DND-41 (cell line): ENCODE results near the gene TMEM175.

Experiments used
- ATAC-seq: fragments of 200-7000 bp; cut with Tn5 transposase; 3 replicates; pipeline ENCODE4 v1.9.1; 2021; ENCODE audit warnings: low read depth; ENCODE audit not compliant: insufficient read depth
- DNase-seq: peaks from one replicate; pipeline ENCODE4 v3.0.0-alpha.2; 2020
- H2AFZ ChIP-seq: 2 replicates; pipeline ENCODE4 v1.6.0; 2012; ENCODE audit warnings: low read depth, low read length
- H3K27ac ChIP-seq: 2 replicates; pipeline ENCODE4 v1.5.1; 2012; ENCODE audit warnings: low read length, inconsistent platforms
- H3K27me3 ChIP-seq: fragments of 200-600 bp; sonication (generic); 2 replicates; pipeline ENCODE4 v1.6.0; 2012; ENCODE audit warnings: low read length, mild to moderate bottlenecking, inconsistent platforms; ENCODE audit not compliant: insufficient read depth, poor library complexity
- H3K36me3 ChIP-seq: 2 replicates; pipeline ENCODE4 v1.5.1; 2012; ENCODE audit warnings: low read length, inconsistent platforms; ENCODE audit not compliant: insufficient read depth
- H3K4me1 ChIP-seq: 2 replicates; pipeline ENCODE4 v1.5.1; 2012; ENCODE audit warnings: mild to moderate bottlenecking, low read length; ENCODE audit not compliant: insufficient read depth
- H3K4me2 ChIP-seq: 2 replicates; pipeline ENCODE4 v1.6.0; 2012; ENCODE audit warnings: mild to moderate bottlenecking, moderate library complexity, low read length, inconsistent platforms; ENCODE audit not compliant: insufficient read depth
- H3K4me3 ChIP-seq, 2 experiments: fragments of 200-600 bp in 1 of 2; shearing (Covaris generic) in 1 of 2; 2 replicates each; pipeline ENCODE4 v1.5.1; 2012 to 2016; ENCODE audit warnings: inconsistent platforms in 2 of 2, low read length in 2 of 2, mild to moderate bottlenecking in 2 of 2, low read depth in 1 of 2, moderate library complexity in 1 of 2
- H3K79me2 ChIP-seq: 2 replicates; pipeline ENCODE4 v1.6.0; 2012; ENCODE audit warnings: low read length, inconsistent platforms; ENCODE audit not compliant: insufficient read depth
- H3K9ac ChIP-seq: 2 replicates; pipeline ENCODE4 v1.6.0; 2012; ENCODE audit warnings: low read depth, mild to moderate bottlenecking, inconsistent platforms, low read length, moderate library complexity
- H3K9me3 ChIP-seq: 2 replicates; pipeline ENCODE4 v1.5.1; 2012; ENCODE audit warnings: low read length, moderate library complexity, mild to moderate bottlenecking, inconsistent platforms; ENCODE audit not compliant: insufficient read depth, severe bottlenecking
- H4K20me1 ChIP-seq: 2 replicates; pipeline ENCODE4 v1.6.0; 2012; ENCODE audit warnings: low read length; ENCODE audit not compliant: insufficient read depth
- EZH2 ChIP-seq: IDR thresholded peaks from 3 replicates; pipeline ENCODE4 v1.6.1; 2012; ENCODE audit warnings: borderline replicate concordance, low read depth, mild to moderate bottlenecking, moderate library complexity, low read length, inconsistent platforms; ENCODE audit not compliant: severe bottlenecking
- TF ChIP-seq, protein P1 (sequence below): IDR thresholded peaks from 2 replicates; pipeline ENCODE4 v1.5.1; 2012; ENCODE audit warnings: borderline replicate concordance, low read length, moderate library complexity, mild to moderate bottlenecking; ENCODE audit not compliant: poor library complexity, severe bottlenecking; ENCODE audit errors: extremely low read depth

TMEM175 gene

DNA sequence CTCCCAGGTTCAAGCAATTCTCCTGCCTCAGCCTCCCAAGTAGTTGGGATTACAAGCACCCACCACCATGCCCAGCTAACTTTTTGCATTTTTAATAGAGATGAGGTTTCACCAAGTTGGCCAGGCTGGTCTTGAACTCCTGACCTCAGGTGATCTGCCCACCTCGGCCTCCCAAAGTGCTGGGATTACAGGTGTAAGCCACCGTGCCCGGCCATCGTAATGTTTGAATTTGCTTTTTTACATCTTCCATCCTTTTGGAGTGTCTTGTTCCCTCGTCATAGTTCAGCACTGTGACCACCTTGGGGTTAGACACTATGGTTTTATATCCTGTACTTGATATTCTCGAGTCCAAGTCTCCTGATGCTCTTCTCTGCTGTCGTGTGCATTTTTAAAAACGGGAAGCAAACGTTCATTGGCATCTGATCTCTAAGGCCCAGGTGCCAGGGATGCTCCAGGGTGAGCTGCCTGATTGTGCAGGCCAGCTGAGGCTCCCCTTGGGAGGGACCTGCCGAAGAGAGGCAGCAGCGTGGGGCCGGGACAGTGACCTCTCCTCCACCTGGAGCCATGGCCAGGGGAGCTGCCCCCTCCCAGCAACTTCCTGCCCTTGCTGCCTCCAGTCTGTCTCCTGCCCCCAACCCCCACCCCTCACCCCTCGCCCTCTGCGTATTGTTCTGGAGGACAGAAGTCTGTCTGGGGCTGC lies 24.4 kb downstream of the TMEM175 start:
- no peaks in the 10 kb centered on the region for H3K79me2 ChIP-seq
- peaks cover 7% of the 10 kb centered on the region for H4K20me1 ChIP-seq
- no peaks in the 10 kb centered on the region for H3K9me3 ChIP-seq
- TF ChIP-seq, protein P1, sequence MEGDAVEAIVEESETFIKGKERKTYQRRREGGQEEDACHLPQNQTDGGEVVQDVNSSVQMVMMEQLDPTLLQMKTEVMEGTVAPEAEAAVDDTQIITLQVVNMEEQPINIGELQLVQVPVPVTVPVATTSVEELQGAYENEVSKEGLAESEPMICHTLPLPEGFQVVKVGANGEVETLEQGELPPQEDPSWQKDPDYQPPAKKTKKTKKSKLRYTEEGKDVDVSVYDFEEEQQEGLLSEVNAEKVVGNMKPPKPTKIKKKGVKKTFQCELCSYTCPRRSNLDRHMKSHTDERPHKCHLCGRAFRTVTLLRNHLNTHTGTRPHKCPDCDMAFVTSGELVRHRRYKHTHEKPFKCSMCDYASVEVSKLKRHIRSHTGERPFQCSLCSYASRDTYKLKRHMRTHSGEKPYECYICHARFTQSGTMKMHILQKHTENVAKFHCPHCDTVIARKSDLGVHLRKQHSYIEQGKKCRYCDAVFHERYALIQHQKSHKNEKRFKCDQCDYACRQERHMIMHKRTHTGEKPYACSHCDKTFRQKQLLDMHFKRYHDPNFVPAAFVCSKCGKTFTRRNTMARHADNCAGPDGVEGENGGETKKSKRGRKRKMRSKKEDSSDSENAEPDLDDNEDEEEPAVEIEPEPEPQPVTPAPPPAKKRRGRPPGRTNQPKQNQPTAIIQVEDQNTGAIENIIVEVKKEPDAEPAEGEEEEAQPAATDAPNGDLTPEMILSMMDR: no peak
- TF ChIP-seq EZH2: no peak
- no peak overlapping the region for H3K9ac ChIP-seq
- H3K27me3 ChIP-seq: no peaks in the 10 kb centered on the region
- peaks cover 58% of the 10 kb centered on the region for H3K36me3 ChIP-seq
- H3K27ac ChIP-seq: no peak overlapping the region
- no peak for DNase-seq
- ATAC-seq: no peak
- H3K4me3 ChIP-seq: no peak overlapping the region
- no peak overlapping the region for H3K4me2 ChIP-seq
- no peak overlapping the region for H2AFZ ChIP-seq
- no peaks in the 10 kb centered on the region for H3K4me1 ChIP-seq

- H3K4me2 ChIP-seq: no peak overlapping the region
- no peak overlapping the region for H3K27ac ChIP-seq
- DNase-seq (no peak), ATAC-seq (no peak)
- H3K9me3 ChIP-seq: no peaks in the 10 kb centered on the region
- no peaks in the 10 kb centered on the region for H3K27me3 ChIP-seq
- peaks cover 63% of the 10 kb centered on the region for H3K36me3 ChIP-seq
- H3K79me2 ChIP-seq: no peaks in the 10 kb centered on the region
- TF ChIP-seq EZH2: no peak
- TF ChIP-seq, protein P1: no peak
- H3K4me1 ChIP-seq: no peaks in the 10 kb centered on the region
- H4K20me1 ChIP-seq: peaks cover 9% of the 10 kb centered on the region
- H3K4me3 ChIP-seq: no peak overlapping the region
- H2AFZ ChIP-seq: no peak overlapping the region
- no peak overlapping the region for H3K9ac ChIP-seq
These were observed 24.9 kb downstream of the TMEM175 start for GRCh38 chr4:957231-957580.

GRCh38 chr4:957581-958313 lies 25.5 kb downstream of the TMEM175 start:
- TF ChIP-seq, protein P1: no peak
- no peak for TF ChIP-seq EZH2
- H3K4me3 ChIP-seq: no peak overlapping the region
- H3K4me2 ChIP-seq: no peak overlapping the region
- H3K9me3 ChIP-seq: no peaks in the 10 kb centered on the region
- no peak; the same call in 2 of the 3 replicates for ATAC-seq
- H3K36me3 ChIP-seq: peaks cover 66% of the 10 kb centered on the region
- no peaks in the 10 kb centered on the region for H3K4me1 ChIP-seq
- no peak for DNase-seq
- H3K27me3 ChIP-seq: no peaks in the 10 kb centered on the region
- H2AFZ ChIP-seq: no peak overlapping the region
- no peaks in the 10 kb centered on the region for H3K79me2 ChIP-seq
- peaks cover 9% of the 10 kb centered on the region for H4K20me1 ChIP-seq
- H3K27ac ChIP-seq: no peak overlapping the region
- no peak overlapping the region for H3K9ac ChIP-seq
